Smooth muscle cell (in vitro differentiated cells): Measurements from ENCODE around the gene CXCL17. TPM values are rescaled to one million over a fixed set of nuclear protein-coding genes. Genes with fewer than 3 reads are reported as not detected.

Source experiments
- DNase-seq: peaks from one replicate; lab custom pipeline; 2025; ENCODE audit not compliant: unreplicated experiment; lab: John Stamatoyannopoulos, UW
- H2AFZ ChIP-seq: fragments of 200-600 bp; sonication (generic); 2 replicates; pipeline ENCODE4 v1.6.0; 2016; ENCODE audit warnings: antibody characterized with exemption, low read depth, mild to moderate bottlenecking
- H3F3A ChIP-seq: fragments of 200-600 bp; sonication (generic); 2 replicates; pipeline ENCODE4 v1.6.0; 2017; ENCODE audit warnings: antibody characterized with exemption, low read depth
- H3K27ac ChIP-seq: fragments of 200-600 bp; sonication (generic); 2 replicates; pipeline ENCODE4 v1.5.1; 2016; ENCODE audit warnings: low read depth, mild to moderate bottlenecking
- H3K27me3 ChIP-seq: fragments of 200-600 bp; sonication (generic); 2 replicates; pipeline ENCODE4 v1.6.1; 2016; ENCODE audit warnings: low read depth, mild to moderate bottlenecking
- H3K36me3 ChIP-seq: fragments of 200-600 bp; sonication (generic); 2 replicates; pipeline ENCODE4 v1.5.1; 2016; ENCODE audit warnings: low read depth
- H3K4me1 ChIP-seq: fragments of 200-600 bp; sonication (generic); 2 replicates; pipeline ENCODE4 v1.5.1; 2016; ENCODE audit warnings: low read depth
- H3K4me2 ChIP-seq: fragments of 200-600 bp; sonication (generic); 2 replicates; pipeline ENCODE4 v1.6.0; 2016; ENCODE audit warnings: mild to moderate bottlenecking
- H3K4me3 ChIP-seq: fragments of 200-600 bp; sonication (generic); 2 replicates; pipeline ENCODE4 v1.5.1; 2016; ENCODE audit warnings: mild to moderate bottlenecking
- H3K79me2 ChIP-seq: fragments of 200-600 bp; sonication (generic); 2 replicates; pipeline ENCODE4 v1.6.0; 2016; ENCODE audit warnings: low read depth, mild to moderate bottlenecking
- H3K9ac ChIP-seq: fragments of 200-600 bp; sonication (generic); 2 replicates; pipeline ENCODE4 v1.6.0; 2016; ENCODE audit warnings: low read depth
- H3K9me3 ChIP-seq: fragments of 200-600 bp; sonication (generic); replicated peaks from 2 replicates; pipeline ENCODE4 v1.5.1; 2016; ENCODE audit warnings: low read depth
- H4K20me1 ChIP-seq: fragments of 200-600 bp; sonication (generic); 2 replicates; pipeline ENCODE4 v1.6.0; 2016; ENCODE audit warnings: low read depth
- WGBS: methylation state at CpG from one replicate; pipeline ENCODE4 v1.1.7; 2016; ENCODE audit warnings: low lambda C conversion rate; 5-methylcytosine and 5-hydroxymethylcytosine counted together
- polyA plus RNA-seq: library from polyadenylated mRNA; unstranded; fragments of >200 nt; fragmentation: Nextera tagmentation; extraction: Ambion mirVana; gene quantifications from 2 replicates; pipeline ENCODE4 v1.2.1, GENCODE V29; 2016
- total RNA-seq: library from RNA; depleted of rRNA; stranded (reverse); fragments of >200 nt; gene quantifications from 2 replicates; pipeline ENCODE4 v1.2.3, GENCODE V29; 2014
- TF ChIP-seq, protein P1 (sequence below): fragments of 200-600 bp; sonication (generic); IDR thresholded peaks from 2 replicates; pipeline ENCODE4 v1.5.1; 2017; ENCODE audit warnings: borderline replicate concordance, mild to moderate bottlenecking, antibody characterized with exemption; ENCODE audit not compliant: insufficient read depth, poor library complexity, severe bottlenecking

CXCL17 gene
- total and polyA plus RNA-seq, 2 experiments from 2014 or later, result not detected

GRCh38 chr19:42467183-42467760, 24.5 kb upstream of the CXCL17 start:
- no peak overlapping the region for H3K4me3 ChIP-seq
- no peaks in the 10 kb centered on the region for H3K9me3 ChIP-seq
- H3K36me3 ChIP-seq, result no peaks in the 10 kb centered on the region
- TF ChIP-seq, protein P1, sequence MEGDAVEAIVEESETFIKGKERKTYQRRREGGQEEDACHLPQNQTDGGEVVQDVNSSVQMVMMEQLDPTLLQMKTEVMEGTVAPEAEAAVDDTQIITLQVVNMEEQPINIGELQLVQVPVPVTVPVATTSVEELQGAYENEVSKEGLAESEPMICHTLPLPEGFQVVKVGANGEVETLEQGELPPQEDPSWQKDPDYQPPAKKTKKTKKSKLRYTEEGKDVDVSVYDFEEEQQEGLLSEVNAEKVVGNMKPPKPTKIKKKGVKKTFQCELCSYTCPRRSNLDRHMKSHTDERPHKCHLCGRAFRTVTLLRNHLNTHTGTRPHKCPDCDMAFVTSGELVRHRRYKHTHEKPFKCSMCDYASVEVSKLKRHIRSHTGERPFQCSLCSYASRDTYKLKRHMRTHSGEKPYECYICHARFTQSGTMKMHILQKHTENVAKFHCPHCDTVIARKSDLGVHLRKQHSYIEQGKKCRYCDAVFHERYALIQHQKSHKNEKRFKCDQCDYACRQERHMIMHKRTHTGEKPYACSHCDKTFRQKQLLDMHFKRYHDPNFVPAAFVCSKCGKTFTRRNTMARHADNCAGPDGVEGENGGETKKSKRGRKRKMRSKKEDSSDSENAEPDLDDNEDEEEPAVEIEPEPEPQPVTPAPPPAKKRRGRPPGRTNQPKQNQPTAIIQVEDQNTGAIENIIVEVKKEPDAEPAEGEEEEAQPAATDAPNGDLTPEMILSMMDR, result no peak
- H2AFZ ChIP-seq, result no peak overlapping the region
- peak overlapping the region; percentile 29 for H3K4me2 ChIP-seq
- no peak for DNase-seq
- H4K20me1 ChIP-seq, result peaks cover 8% of the 10 kb centered on the region
- H3K27ac ChIP-seq, result peak overlapping the region; percentile 51
- WGBS, result 37% methylated on average over 5 of the region's 5 CpGs
- no peaks in the 10 kb centered on the region for H3K27me3 ChIP-seq
- no peaks in the 10 kb centered on the region for H3K79me2 ChIP-seq
- H3F3A ChIP-seq, result peaks cover 11% of the 10 kb centered on the region
- peaks cover 8% of the 10 kb centered on the region for H3K4me1 ChIP-seq
- H3K9ac ChIP-seq, result no peak overlapping the region

DNA sequence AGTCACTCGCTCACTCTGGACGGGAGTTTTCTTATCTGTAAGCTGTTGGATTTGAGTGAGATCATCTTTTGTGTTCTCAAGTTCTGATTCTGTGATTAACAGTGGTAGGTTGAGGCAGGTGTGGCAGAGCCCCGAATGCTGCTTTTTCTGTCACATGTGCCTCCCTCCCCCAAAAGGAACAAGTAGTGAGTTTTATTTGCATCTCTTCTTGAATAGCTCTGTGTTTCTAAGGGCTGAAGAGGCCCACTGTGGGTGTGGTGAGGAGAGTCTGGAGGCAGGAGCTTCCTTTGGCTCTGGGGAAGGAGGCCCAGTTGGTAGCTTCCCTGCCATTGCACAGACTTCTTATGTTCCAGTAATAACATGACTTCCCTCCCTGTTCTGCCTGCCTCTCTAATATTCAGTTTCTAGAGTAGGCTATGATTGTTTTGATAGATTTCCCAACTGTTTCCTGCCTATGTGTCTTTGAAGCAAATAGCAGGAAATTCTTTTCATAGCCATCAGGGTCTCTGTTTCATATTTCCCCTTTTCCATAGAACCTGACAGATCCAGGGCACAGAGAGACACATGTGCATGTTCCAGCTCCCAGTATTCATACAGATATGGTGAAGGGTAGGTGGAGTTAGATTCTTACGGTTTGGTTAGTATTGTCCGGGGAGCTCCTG, 23.9 kb upstream of the CXCL17 start:
- Histone ChIP-seq H3K4me1 (peaks cover 8% of the 10 kb centered on the region), H3K36me3 (no peaks in the 10 kb centered on the region), H3K4me2 (peak overlapping the region; percentile 29), H2AFZ (no peak overlapping the region), H3K9ac (no peak overlapping the region), H3K27me3 (no peaks in the 10 kb centered on the region), H3K4me3 (no peak overlapping the region), H3K27ac (peak overlapping the region; percentile 51), H3K9me3 (no peaks in the 10 kb centered on the region), H4K20me1 (peaks cover 8% of the 10 kb centered on the region), H3K79me2 (no peaks in the 10 kb centered on the region), H3F3A (peaks cover 11% of the 10 kb centered on the region)
- no peak for DNase-seq
- 64% methylated on average over 5 of the region's 5 CpGs for WGBS
- TF ChIP-seq, protein P1, result no peak

DNA sequence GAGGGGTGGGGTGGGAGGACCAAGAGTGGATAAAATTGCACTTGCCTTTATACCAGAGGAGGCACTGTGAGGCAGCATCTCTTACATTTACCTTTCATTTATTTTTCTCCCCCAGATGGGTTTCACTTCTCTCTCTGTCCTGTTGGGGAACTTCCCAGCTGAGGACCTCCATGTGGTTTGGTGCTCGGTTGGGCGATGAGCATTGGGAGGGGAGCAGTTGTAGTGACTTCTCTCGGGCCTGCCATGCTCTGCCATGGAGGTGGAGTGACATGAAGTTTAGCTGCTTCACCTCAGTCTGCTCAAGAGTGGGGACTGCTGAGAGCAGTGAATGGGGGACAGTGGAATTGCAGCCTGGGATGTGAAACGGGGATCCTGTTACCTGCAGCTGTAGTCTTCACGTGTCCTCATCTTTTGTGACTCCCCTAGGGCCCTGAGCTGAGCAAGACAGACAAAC, 23.1 kb upstream of the CXCL17 start:
- H3K27me3 ChIP-seq, result no peaks in the 10 kb centered on the region
- H3K27ac ChIP-seq, result peak overlapping the region; percentile 51
- TF ChIP-seq, protein P1, result no peak
- H3F3A ChIP-seq, result peaks cover 11% of the 10 kb centered on the region
- H3K9ac ChIP-seq, result no peak overlapping the region
- peaks cover 8% of the 10 kb centered on the region for H4K20me1 ChIP-seq
- H3K4me2 ChIP-seq, result no peak overlapping the region
- H3K9me3 ChIP-seq, result no peaks in the 10 kb centered on the region
- no peaks in the 10 kb centered on the region for H3K79me2 ChIP-seq
- 93% methylated on average over 5 of the region's 5 CpGs for WGBS
- H3K36me3 ChIP-seq, result no peaks in the 10 kb centered on the region
- DNase-seq, result no peak
- no peak overlapping the region for H3K4me3 ChIP-seq
- no peak overlapping the region for H2AFZ ChIP-seq
- peaks cover 8% of the 10 kb centered on the region for H3K4me1 ChIP-seq
